Fibroblast of skin of scalp (primary cell): ENCODE results near the gene BHMT2.

Experiments used
- DNase-seq: peaks from one replicate; pipeline ENCODE4 v3.0.0-alpha.2; 2013

The BHMT2 gene

GRCh38 chr5:79122973-79123372 lies 53.4 kb downstream of the BHMT2 start:
- no peak for DNase-seq

GRCh38 chr5:79124607-79125006 lies 55.0 kb downstream of the BHMT2 start:
- DNase-seq: peak; percentile 8

- DNase-seq: no peak
Measured at GRCh38 chr5:79130781-79131180, 61.2 kb downstream of the BHMT2 start.

GRCh38 chr5:79133121-79133656 lies 63.6 kb downstream of the BHMT2 start:
- DNase-seq: peak; percentile 53

GRCh38 chr5:79133657-79134451 lies 64.3 kb downstream of the BHMT2 start:
- DNase-seq: peak; percentile 91

- DNase-seq: no peak
Measured at GRCh38 chr5:79135790-79136553, 66.4 kb downstream of the BHMT2 start.

GRCh38 chr5:79136618-79137017 lies 67.1 kb downstream of the BHMT2 start:
- no peak for DNase-seq
